H9 (cell line): ENCODE results near the gene RIBC1. TPM values are rescaled to one million over a fixed set of nuclear protein-coding genes. Genes with fewer than 3 reads are reported as not detected.

Experiments
- DNase-seq: peaks from one replicate; pipeline ENCODE4 v3.0.0-alpha.2; 2017
- H2AFZ ChIP-seq: one replicate; pipeline ENCODE4 v1.6.1; 2013; ENCODE audit warnings: mild to moderate bottlenecking, low read length, control low read depth, moderate library complexity
- H2AK5ac ChIP-seq: 2 replicates; pipeline ENCODE4 v1.6.1; 2013; ENCODE audit warnings: low read length, control low read depth, mixed read lengths; ENCODE audit not compliant: insufficient read length
- H2BK120ac ChIP-seq: one replicate; pipeline ENCODE4 v1.6.1; 2013; ENCODE audit warnings: low read depth, mild to moderate bottlenecking, low read length, control low read depth, inconsistent platforms; ENCODE audit not compliant: poor library complexity, severe bottlenecking
- H2BK12ac ChIP-seq: 2 replicates; pipeline ENCODE4 v1.6.1; 2013; ENCODE audit warnings: low read length, control low read depth, mixed read lengths, low read depth; ENCODE audit not compliant: insufficient read length
- H2BK15ac ChIP-seq: 2 replicates; pipeline ENCODE4 v1.6.1; 2013; ENCODE audit warnings: low read depth, low read length, control low read depth
- H2BK20ac ChIP-seq: one replicate; pipeline ENCODE4 v1.6.1; 2013; ENCODE audit warnings: low read depth, mild to moderate bottlenecking, low read length, control low read depth, inconsistent platforms; ENCODE audit not compliant: poor library complexity, severe bottlenecking
- H2BK5ac ChIP-seq: 2 replicates; pipeline ENCODE4 v1.6.1; 2013; ENCODE audit warnings: low read length, control low read depth, mixed read lengths; ENCODE audit not compliant: insufficient read length
- H3K14ac ChIP-seq: 2 replicates; pipeline ENCODE4 v1.6.1; 2013; ENCODE audit warnings: low read length, control low read depth; ENCODE audit not compliant: insufficient read depth
- H3K18ac ChIP-seq: 2 replicates; pipeline ENCODE4 v1.6.1; 2013; ENCODE audit warnings: low read depth, mild to moderate bottlenecking, mixed read lengths, low read length, control low read depth; ENCODE audit not compliant: insufficient read length
- H3K23ac ChIP-seq: 2 replicates; pipeline ENCODE4 v1.6.1; 2013; ENCODE audit warnings: low read length, control low read depth, mixed read lengths, low read depth; ENCODE audit not compliant: insufficient read length
- H3K23me2 ChIP-seq: 2 replicates; pipeline ENCODE4 v1.6.1; 2013; ENCODE audit warnings: low read depth, mild to moderate bottlenecking, mixed read lengths, low read length, control low read depth; ENCODE audit not compliant: insufficient read length, poor library complexity, severe bottlenecking
- H3K27ac ChIP-seq: 2 replicates; pipeline ENCODE4 v1.5.1; 2013; ENCODE audit warnings: low read length, control low read depth, mixed read lengths, low read depth; ENCODE audit not compliant: insufficient read length
- H3K27me3 ChIP-seq: 2 replicates; pipeline ENCODE4 v1.6.1; 2013; ENCODE audit warnings: low read length, control low read depth, inconsistent platforms; ENCODE audit not compliant: insufficient read depth
- H3K4ac ChIP-seq: 2 replicates; pipeline ENCODE4 v1.6.1; 2013; ENCODE audit warnings: low read depth, mild to moderate bottlenecking, control low read depth, inconsistent platforms, low read length, moderate library complexity
- H3K4me1 ChIP-seq: 2 replicates; pipeline ENCODE4 v1.6.1; 2013; ENCODE audit warnings: low read length, control low read depth, inconsistent platforms; ENCODE audit not compliant: insufficient read depth
- H3K4me2 ChIP-seq: 2 replicates; pipeline ENCODE4 v1.6.1; 2013; ENCODE audit warnings: low read length, control low read depth, mixed read lengths; ENCODE audit not compliant: insufficient read length, insufficient read depth
- H3K56ac ChIP-seq: 2 replicates; pipeline ENCODE4 v1.6.1; 2013; ENCODE audit warnings: low read depth, mild to moderate bottlenecking, mixed read lengths, low read length, control low read depth; ENCODE audit not compliant: insufficient read length
- H3K79me1 ChIP-seq: 2 replicates; pipeline ENCODE4 v1.6.1; 2013; ENCODE audit warnings: low read depth, mild to moderate bottlenecking, moderate library complexity, low read length, control low read depth, inconsistent platforms; ENCODE audit not compliant: insufficient read depth, poor library complexity, severe bottlenecking
- H3K79me2 ChIP-seq: 2 replicates; pipeline ENCODE4 v1.6.1; 2013; ENCODE audit warnings: low read length, control low read depth, inconsistent platforms; ENCODE audit not compliant: insufficient read depth
- H3K9ac ChIP-seq: 2 replicates; pipeline ENCODE4 v1.6.1; 2013; ENCODE audit warnings: low read length, control low read depth, mixed read lengths; ENCODE audit not compliant: insufficient read length; ENCODE audit errors: extremely low read depth
- H3K9me3 ChIP-seq: one replicate; pipeline ENCODE4 v1.6.1; 2013; ENCODE audit warnings: low read depth, low read length, inconsistent platforms; ENCODE audit not compliant: control insufficient read depth
- H3T11ph ChIP-seq: one replicate; pipeline ENCODE4 v1.6.1; 2013; ENCODE audit warnings: mild to moderate bottlenecking, low read length, control low read depth, inconsistent platforms
- H4K20me1 ChIP-seq: one replicate; pipeline ENCODE4 v1.6.1; 2013; ENCODE audit not compliant: control insufficient read depth, insufficient read length, insufficient read depth
- H4K5ac ChIP-seq: 2 replicates; pipeline ENCODE4 v1.6.1; 2013; ENCODE audit warnings: low read depth, mild to moderate bottlenecking, mixed read lengths, low read length, control low read depth; ENCODE audit not compliant: insufficient read length
- H4K8ac ChIP-seq: replicated peaks from 2 replicates; pipeline ENCODE4 v1.6.1; 2013; ENCODE audit warnings: low read length, control low read depth, mixed read lengths, low read depth; ENCODE audit not compliant: insufficient read length
- H4K91ac ChIP-seq: 2 replicates; pipeline ENCODE4 v1.6.1; 2013; ENCODE audit warnings: low read depth, mild to moderate bottlenecking, moderate library complexity, mixed read lengths, low read length, control low read depth; ENCODE audit not compliant: insufficient read length
- H3K27ac Mint-ChIP-seq, 3 experiments: 2 replicates in 2 of 3; 3 replicates in 1 of 3; pipeline ENCODE4 v1.8.0; 2020 to 2021; ENCODE audit warnings: mixed read lengths in 3 of 3, mild to moderate bottlenecking in 1 of 3, moderate library complexity in 1 of 3
- H3K27me3 Mint-ChIP-seq: 2 replicates; pipeline ENCODE4 v1.8.0; 2021; ENCODE audit warnings: low read depth, mild to moderate bottlenecking, moderate library complexity, mixed read lengths
- H3K36me3 Mint-ChIP-seq, 3 experiments: 2 replicates in 2 of 3; 3 replicates in 1 of 3; pipeline ENCODE4 v1.8.0; 2020 to 2021; ENCODE audit warnings: low read depth in 3 of 3, mixed read lengths in 3 of 3; ENCODE audit not compliant: insufficient read depth in 1 of 3
- H3K4me1 Mint-ChIP-seq, 2 experiments: 2 replicates each; pipeline ENCODE4 v1.8.0; 2020; ENCODE audit warnings: mixed read lengths in 2 of 2
- H3K4me3 Mint-ChIP-seq, 2 experiments: 2 replicates in 1 of 2; 3 replicates in 1 of 2; pipeline ENCODE4 v1.8.0; 2020 to 2021; ENCODE audit warnings: mild to moderate bottlenecking in 2 of 2, mixed read lengths in 2 of 2, moderate library complexity in 1 of 2
- H3K9me3 Mint-ChIP-seq, 2 experiments: 2 replicates in 1 of 2; 3 replicates in 1 of 2; pipeline ENCODE4 v1.8.0; 2020; ENCODE audit warnings: mild to moderate bottlenecking in 2 of 2, mixed read lengths in 2 of 2, moderate library complexity in 1 of 2
- WGBS: extraction: QIAGEN DNeasy Blood & Tissue Kit; methylation state at CpG from one replicate; pipeline ENCODE4 v1.1.7; 2013; ENCODE audit warnings: missing lambda C conversion rate, low lambda C conversion rate, mixed read lengths; ENCODE audit not compliant: insufficient read length; ENCODE audit errors: extremely low coverage; 5-methylcytosine and 5-hydroxymethylcytosine counted together
- total RNA-seq: library from RNA; stranded (reverse); gene quantifications from 2 replicates; pipeline ENCODE4 v1.2.1, GENCODE V29; 2021
- TF ChIP-seq, protein P1 (sequence below): fragments of 200-600 bp; sonication (generic); conservative IDR thresholded peaks from 3 replicates; pipeline ENCODE4 v1.8.0; 2021; ENCODE audit warnings: antibody characterized with exemption, mild to moderate bottlenecking

RIBC1 gene
- total RNA-seq, 1 experiment from 2014 or later: 1.2 TPM

DNA sequence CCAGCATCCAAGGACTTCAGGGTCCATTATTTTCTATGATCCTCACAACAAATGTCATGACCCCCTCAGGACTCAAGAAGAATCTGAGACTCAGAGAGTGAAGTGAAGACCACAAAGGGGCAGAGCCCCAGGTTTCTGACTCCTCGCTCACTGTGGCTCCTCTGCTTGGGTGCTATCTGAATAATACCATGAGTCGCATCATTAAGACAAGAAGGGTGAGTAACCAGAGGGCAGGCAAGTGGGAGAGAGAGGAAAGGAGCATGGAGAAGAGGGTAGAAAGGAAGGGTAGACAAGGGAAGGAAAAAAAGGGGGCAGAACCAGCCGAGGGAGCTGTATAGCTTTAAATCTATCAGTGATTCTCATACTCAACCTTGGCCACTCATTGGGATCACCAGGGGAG is 27.0 kb downstream of the RIBC1 start:
- DNase-seq: no peak
- peaks cover 0 to 5% (median 0%) of the 10 kb centered on the region in 3 experiments; a peak in 3 of 7 replicates for H3K36me3 Mint-ChIP-seq
- Histone ChIP-seq H3K4ac (no peak overlapping the region), H4K5ac (no peak overlapping the region), H3K18ac (no peak overlapping the region), H4K20me1 (no peaks in the 10 kb centered on the region), H3K23ac (no peak overlapping the region), H3K27ac (no peak overlapping the region), H3K56ac (no peak overlapping the region), H2BK15ac (no peak overlapping the region), H3K27me3 (no peaks in the 10 kb centered on the region), H2BK12ac (no peak overlapping the region), H3K9ac (no peak overlapping the region), H2BK120ac (no peak overlapping the region), H3K4me2 (no peak overlapping the region), H3K79me1 (no peaks in the 10 kb centered on the region), H2BK5ac (no peak overlapping the region), H3K23me2 (no peaks in the 10 kb centered on the region), H4K8ac (no peak overlapping the region), H2AFZ (no peak overlapping the region), H3K9me3 (peaks cover 29% of the 10 kb centered on the region), H2AK5ac (no peak overlapping the region), H3K4me1 (no peaks in the 10 kb centered on the region), H3T11ph (no peak overlapping the region), H3K79me2 (no peaks in the 10 kb centered on the region), H4K91ac (no peak overlapping the region), H2BK20ac (no peak overlapping the region), H3K14ac (no peak overlapping the region)
- peaks cover 51 to 53% of the 10 kb centered on the region in 2 experiments for H3K9me3 Mint-ChIP-seq
- TF ChIP-seq, protein P1, sequence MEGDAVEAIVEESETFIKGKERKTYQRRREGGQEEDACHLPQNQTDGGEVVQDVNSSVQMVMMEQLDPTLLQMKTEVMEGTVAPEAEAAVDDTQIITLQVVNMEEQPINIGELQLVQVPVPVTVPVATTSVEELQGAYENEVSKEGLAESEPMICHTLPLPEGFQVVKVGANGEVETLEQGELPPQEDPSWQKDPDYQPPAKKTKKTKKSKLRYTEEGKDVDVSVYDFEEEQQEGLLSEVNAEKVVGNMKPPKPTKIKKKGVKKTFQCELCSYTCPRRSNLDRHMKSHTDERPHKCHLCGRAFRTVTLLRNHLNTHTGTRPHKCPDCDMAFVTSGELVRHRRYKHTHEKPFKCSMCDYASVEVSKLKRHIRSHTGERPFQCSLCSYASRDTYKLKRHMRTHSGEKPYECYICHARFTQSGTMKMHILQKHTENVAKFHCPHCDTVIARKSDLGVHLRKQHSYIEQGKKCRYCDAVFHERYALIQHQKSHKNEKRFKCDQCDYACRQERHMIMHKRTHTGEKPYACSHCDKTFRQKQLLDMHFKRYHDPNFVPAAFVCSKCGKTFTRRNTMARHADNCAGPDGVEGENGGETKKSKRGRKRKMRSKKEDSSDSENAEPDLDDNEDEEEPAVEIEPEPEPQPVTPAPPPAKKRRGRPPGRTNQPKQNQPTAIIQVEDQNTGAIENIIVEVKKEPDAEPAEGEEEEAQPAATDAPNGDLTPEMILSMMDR: no peak
- no peaks in the 10 kb centered on the region; the same call in 1 of the 2 replicates for H3K27me3 Mint-ChIP-seq
- no peak overlapping the region for H3K27ac Mint-ChIP-seq
- no CpG with 5 or more reads among the region's 3 CpGs for WGBS
- H3K4me1 Mint-ChIP-seq: peaks cover 2 to 3% of the 10 kb centered on the region in 2 experiments; a peak in 2 of 4 replicates
- H3K4me3 Mint-ChIP-seq: no peak overlapping the region
